Loucy (cell line): Measurements from ENCODE around the gene ALPL.

ENCODE experiments used
- H2AFZ ChIP-seq: fragments of 200-600 bp; sonication (generic); 2 replicates; pipeline ENCODE4 v1.6.0; 2016; ENCODE audit warnings: antibody characterized with exemption, mild to moderate bottlenecking, low read length, moderate library complexity
- H3F3A ChIP-seq: fragments of 200-600 bp; 2 replicates; pipeline ENCODE4 v1.6.0; 2016; ENCODE audit warnings: antibody characterized with exemption, low read depth, mild to moderate bottlenecking
- H3K27me3 ChIP-seq: fragments of 200-600 bp; sonication (generic); 2 replicates; pipeline ENCODE4 v1.6.1; 2014; ENCODE audit warnings: low read length, mild to moderate bottlenecking; ENCODE audit not compliant: insufficient read depth, poor library complexity, severe bottlenecking
- H3K36me3 ChIP-seq: fragments of 200-600 bp; sonication (generic); 2 replicates; pipeline ENCODE4 v1.6.1; 2016; ENCODE audit warnings: low read length; ENCODE audit not compliant: insufficient read depth
- H3K4me1 ChIP-seq: fragments of 200-600 bp; sonication (generic); 2 replicates; pipeline ENCODE4 v1.5.1; 2014; ENCODE audit warnings: low read length, mild to moderate bottlenecking; ENCODE audit not compliant: insufficient read depth, poor library complexity, severe bottlenecking
- H3K4me2 ChIP-seq: fragments of 200-600 bp; sonication (generic); 2 replicates; pipeline ENCODE4 v1.6.0; 2014; ENCODE audit warnings: antibody characterized with exemption, low read length, low read depth, mild to moderate bottlenecking; ENCODE audit not compliant: poor library complexity, severe bottlenecking
- H3K4me3 ChIP-seq: fragments of 200-600 bp; sonication (generic); 2 replicates; pipeline ENCODE4 v1.5.1; 2014; ENCODE audit warnings: low read length, mild to moderate bottlenecking, mixed read lengths; ENCODE audit not compliant: poor library complexity, severe bottlenecking
- H3K79me2 ChIP-seq: fragments of 200-600 bp; sonication (generic); 2 replicates; pipeline ENCODE4 v1.6.1; 2014; ENCODE audit warnings: low read length; ENCODE audit not compliant: insufficient read depth
- H3K9ac ChIP-seq: fragments of 200-600 bp; sonication (generic); 2 replicates; pipeline ENCODE4 v1.6.0; 2014; ENCODE audit warnings: mild to moderate bottlenecking, low read depth, low read length, moderate library complexity; ENCODE audit not compliant: poor library complexity, severe bottlenecking
- H3K9me2 ChIP-seq: fragments of 200-600 bp; sonication (generic); replicated peaks from 2 replicates; pipeline ENCODE4 v1.6.1; 2016; ENCODE audit warnings: low read depth, low read length, mixed read lengths
- H3K9me3 ChIP-seq: fragments of 200-600 bp; sonication (generic); 2 replicates; pipeline ENCODE4 v1.6.1; 2014; ENCODE audit warnings: mild to moderate bottlenecking, antibody characterized with exemption, low read length, low read depth; ENCODE audit not compliant: insufficient read depth
- H4K20me1 ChIP-seq: fragments of 200-600 bp; sonication (generic); 2 replicates; pipeline ENCODE4 v1.6.0; 2014; ENCODE audit warnings: antibody characterized with exemption, low read length, mild to moderate bottlenecking; ENCODE audit not compliant: insufficient read depth, poor library complexity, severe bottlenecking
- CTCF ChIP-seq: fragments of 200-600 bp; sonication (generic); conservative IDR thresholded peaks from 2 replicates; pipeline ENCODE4 v1.5.1; 2014; ENCODE audit warnings: mild to moderate bottlenecking, antibody characterized with exemption, low read length
- EZH2phosphoT487 ChIP-seq: fragments of 200-600 bp; IDR thresholded peaks from 2 replicates; pipeline ENCODE4 v1.6.1; 2018; ENCODE audit warnings: antibody characterized with exemption, mild to moderate bottlenecking, moderate library complexity, borderline replicate concordance

ALPL gene

GRCh38 chr1:21507511-21508270 lies 1.5 kb upstream of the ALPL start:
- Histone ChIP-seq H3K79me2 (no peaks in the 10 kb centered on the region), H3F3A (no peaks in the 10 kb centered on the region), H3K9me3 (no peaks in the 10 kb centered on the region), H3K27me3 (no peaks in the 10 kb centered on the region), H3K9me2 (no peaks in the 10 kb centered on the region), H2AFZ (no peak overlapping the region), H3K9ac (no peak overlapping the region), H4K20me1 (no peaks in the 10 kb centered on the region), H3K36me3 (no peaks in the 10 kb centered on the region), H3K4me1 (no peaks in the 10 kb centered on the region), H3K4me2 (no peak overlapping the region), H3K4me3 (no peak overlapping the region)
- TF ChIP-seq CTCF = no peak
- TF ChIP-seq EZH2phosphoT487 = no peak

GRCh38 chr1:21508580-21509350 lies 458 bp upstream of the ALPL start:
- Histone ChIP-seq H4K20me1 (no peaks in the 10 kb centered on the region), H3K4me3 (no peak overlapping the region), H2AFZ (no peak overlapping the region), H3K79me2 (no peaks in the 10 kb centered on the region), H3K9me2 (no peaks in the 10 kb centered on the region), H3K9me3 (no peaks in the 10 kb centered on the region), H3K36me3 (no peaks in the 10 kb centered on the region), H3K4me2 (no peak overlapping the region), H3F3A (no peaks in the 10 kb centered on the region), H3K9ac (no peak overlapping the region), H3K4me1 (no peaks in the 10 kb centered on the region), H3K27me3 (no peaks in the 10 kb centered on the region)
- no peak for TF ChIP-seq CTCF
- no peak for TF ChIP-seq EZH2phosphoT487

- Histone ChIP-seq H3K9ac (no peak overlapping the region), H3K36me3 (no peaks in the 10 kb centered on the region), H2AFZ (no peak overlapping the region), H4K20me1 (no peaks in the 10 kb centered on the region), H3K4me1 (peaks cover 7% of the 10 kb centered on the region), H3K27me3 (no peaks in the 10 kb centered on the region), H3K4me2 (no peak overlapping the region), H3F3A (no peaks in the 10 kb centered on the region), H3K9me2 (no peaks in the 10 kb centered on the region), H3K4me3 (no peak overlapping the region), H3K9me3 (no peaks in the 10 kb centered on the region), H3K79me2 (no peaks in the 10 kb centered on the region)
- TF ChIP-seq CTCF (no peak), EZH2phosphoT487 (no peak)
Observed at GRCh38 chr1:21510113-21510493, 880 bp downstream of the ALPL start.
